ENCODE measurements around the gene NTN5. TPM values are rescaled to one million over a fixed set of nuclear protein-coding genes. Genes with fewer than 3 reads are reported as not detected.

Gene NTN5
- total and polyA plus RNA-seq, 2 experiments from 2014 or later: 0.33 TPM; not detected in 1

GRCh38 chr19:48645620-48646000 is 27.2 kb downstream of the NTN5 start:
- TF ChIP-seq EZH2 (IDR thresholded peaks at IDR 0.05; ENCODE audit: borderline replicate concordance): no peak
- TF ChIP-seq CTCF (IDR thresholded peaks at IDR 0.05; ENCODE audit: poor library complexity): no peak
- TF ChIP-seq EZH2phosphoT487 (IDR thresholded peaks at IDR 0.05; ENCODE audit: low read depth, severe bottlenecking, unreplicated experiment): no peak
- H3K4me1 ChIP-seq (ENCODE audit: insufficient read depth): peaks cover 11% of the 10 kb centered on the region
- no peaks in the 10 kb centered on the region for H4K20me1 ChIP-seq (ENCODE audit: insufficient read depth, poor library complexity, severe bottlenecking)
- no peaks in the 10 kb centered on the region for H3K9me3 ChIP-seq (ENCODE audit: low read depth)
- H3K4me3 ChIP-seq: peak overlapping the region; percentile 57
- 0% methylated on average over 3 of the region's 6 CpGs for WGBS (ENCODE audit: low lambda C conversion rate, missing lambda C conversion rate)
- peak overlapping the region; percentile 91 for H3K27ac ChIP-seq
- no peaks in the 10 kb centered on the region for H3K36me3 ChIP-seq (replicated peaks; ENCODE audit: insufficient read depth, low read depth)
- no peaks in the 10 kb centered on the region for H3K27me3 ChIP-seq
- H3K79me2 ChIP-seq: no peaks in the 10 kb centered on the region
- H3K9me2 ChIP-seq (replicated peaks; ENCODE audit: insufficient read depth): no peaks in the 10 kb centered on the region
- H2AFZ ChIP-seq: peak overlapping the region; percentile 97
- DNase-seq (ENCODE audit: low spot score): no peak
- peak overlapping the region; percentile 99 for H3K4me2 ChIP-seq

GRCh38 chr19:48644839-48645619 is 27.8 kb downstream of the NTN5 start:
- H4K20me1 ChIP-seq (ENCODE audit: insufficient read depth, poor library complexity, severe bottlenecking): no peaks in the 10 kb centered on the region
- peak overlapping the region; percentile 91 for H3K27ac ChIP-seq
- peak overlapping the region; percentile 97 for H2AFZ ChIP-seq

GRCh38 chr19:48644355-48644754 is 28.5 kb downstream of the NTN5 start:
- no peaks in the 10 kb centered on the region for H3K27me3 ChIP-seq
- no peaks in the 10 kb centered on the region for H3K9me3 ChIP-seq (ENCODE audit: low read depth)
- TF ChIP-seq EZH2 (IDR thresholded peaks at IDR 0.05; ENCODE audit: borderline replicate concordance) (no peak), CTCF (IDR thresholded peaks at IDR 0.05; ENCODE audit: poor library complexity) (no peak), EZH2phosphoT487 (IDR thresholded peaks at IDR 0.05; ENCODE audit: low read depth, severe bottlenecking, unreplicated experiment) (no peak)
- DNase-seq (ENCODE audit: low spot score): no peak
- no peaks in the 10 kb centered on the region for H3K9me2 ChIP-seq (replicated peaks; ENCODE audit: insufficient read depth)
- no peak overlapping the region for H3K4me3 ChIP-seq
- no peaks in the 10 kb centered on the region for H3K36me3 ChIP-seq (replicated peaks; ENCODE audit: insufficient read depth, low read depth)
- H3K79me2 ChIP-seq: no peaks in the 10 kb centered on the region
- no peak overlapping the region for H3K27ac ChIP-seq
- peak overlapping the region; percentile 99 for H3K4me2 ChIP-seq
- WGBS (ENCODE audit: low lambda C conversion rate, missing lambda C conversion rate): 70% methylated on average over 4 of the region's 4 CpGs
- H3K4me1 ChIP-seq (ENCODE audit: insufficient read depth): peaks cover 11% of the 10 kb centered on the region
- H4K20me1 ChIP-seq (ENCODE audit: insufficient read depth, poor library complexity, severe bottlenecking): no peaks in the 10 kb centered on the region
- H2AFZ ChIP-seq: no peak overlapping the region

More at GRCh38 chr19:48644839-48645619, 27.8 kb downstream of the NTN5 start:
- TF ChIP-seq EZH2 (IDR thresholded peaks at IDR 0.05; ENCODE audit: borderline replicate concordance) (no peak), CTCF (IDR thresholded peaks at IDR 0.05; ENCODE audit: poor library complexity) (no peak), EZH2phosphoT487 (IDR thresholded peaks at IDR 0.05; ENCODE audit: low read depth, severe bottlenecking, unreplicated experiment) (no peak)
- H3K9me2 ChIP-seq (replicated peaks; ENCODE audit: insufficient read depth): no peaks in the 10 kb centered on the region
- H3K36me3 ChIP-seq (replicated peaks; ENCODE audit: insufficient read depth, low read depth): no peaks in the 10 kb centered on the region
- H3K27me3 ChIP-seq: no peaks in the 10 kb centered on the region
- H3K9me3 ChIP-seq (ENCODE audit: low read depth): no peaks in the 10 kb centered on the region
- 3% methylated on average over 20 of the region's 25 CpGs for WGBS (ENCODE audit: low lambda C conversion rate, missing lambda C conversion rate)
- H3K79me2 ChIP-seq: no peaks in the 10 kb centered on the region
- peaks cover 11% of the 10 kb centered on the region for H3K4me1 ChIP-seq (ENCODE audit: insufficient read depth)
- H3K4me2 ChIP-seq: peak overlapping the region; percentile 99
- H3K4me3 ChIP-seq: peak overlapping the region; percentile 57
- DNase-seq (ENCODE audit: low spot score): peak; percentile 85
